HEK293 (cell line): ENCODE results near the gene LONRF2.

ENCODE experiments used
- CTCF ChIA-PET: fragments of 350-600 bp; formaldehyde crosslinking; extraction: SDS; loops from one replicate; lab custom pipeline; 2021; ENCODE audit warnings: antibody characterized with exemption; lab: Yijun Ruan, JAX
- POLR2A ChIA-PET: fragments of 300-600 bp; formaldehyde crosslinking; extraction: SDS; loops from one replicate; lab custom pipeline; 2020; ENCODE audit warnings: antibody characterized with exemption, inconsistent platforms; lab: Yijun Ruan, JAX
- H3K27ac ChIP-seq: fragments of 200-500 bp; sonication (Bioruptor generic); 2 replicates; pipeline ENCODE4 v1.5.1; 2014; ENCODE audit warnings: low read depth, low read length, control low read depth, inconsistent platforms; ENCODE audit errors: extremely low read depth
- H3K36me3 ChIP-seq, 2 experiments: fragments of 200-500 bp in 1 of 2; sonication (Bioruptor generic) in 1 of 2; 1 replicate in 1 of 2; 2 replicates in 1 of 2; pipeline ENCODE4 v1.5.1; 2014 to 2017; ENCODE audit warnings: inconsistent platforms in 2 of 2, low read length in 2 of 2; ENCODE audit not compliant: control insufficient read depth in 2 of 2, insufficient read depth in 1 of 2
- H3K4me1 ChIP-seq: fragments of 200-500 bp; sonication (Bioruptor generic); 2 replicates; pipeline ENCODE4 v1.5.1; 2014; ENCODE audit warnings: mild to moderate bottlenecking, low read length, inconsistent platforms; ENCODE audit not compliant: control insufficient read depth, insufficient read depth
- H3K4me3 ChIP-seq: 2 replicates; pipeline ENCODE4 v1.5.1; 2011; ENCODE audit warnings: low read depth, mild to moderate bottlenecking, control low read depth, low read length, moderate library complexity
- H3K9me3 ChIP-seq: fragments of 200-500 bp; sonication (Bioruptor generic); 2 replicates; pipeline ENCODE4 v1.5.1; 2014; ENCODE audit warnings: low read depth, low read length, inconsistent platforms; ENCODE audit not compliant: control insufficient read depth, insufficient read depth
- HOXA7 ChIP-seq: sonication (generic); formaldehyde crosslinking; IDR thresholded peaks from 2 replicates; pipeline ENCODE4 v1.8.1; 2022; ENCODE audit warnings: missing genetic modification reagents, borderline replicate concordance
- SP3 ChIP-seq: fragments of 450-650 bp; formaldehyde crosslinking; IDR thresholded peaks from 2 replicates; pipeline ENCODE4 v1.5.1; 2016; ENCODE audit warnings: missing biosample characterization, missing genetic modification characterization
- TRIM28 ChIP-seq: IDR thresholded peaks from 2 replicates; pipeline ENCODE4 v1.6.1; 2011; ENCODE audit warnings: low read length, control low read depth, borderline replicate concordance
- TSHZ1 ChIP-seq: fragments of 450-650 bp; formaldehyde crosslinking; IDR thresholded peaks from 2 replicates; pipeline ENCODE4 v1.5.1; 2016; ENCODE audit warnings: missing biosample characterization, missing genetic modification characterization, borderline replicate concordance
- ZBTB11 ChIP-seq: fragments of 450-650 bp; formaldehyde crosslinking; conservative IDR thresholded peaks from 2 replicates; pipeline ENCODE4 v1.5.1; 2016; ENCODE audit warnings: low read depth, missing biosample characterization, missing genetic modification characterization
- ZFP3 ChIP-seq: fragments of 450-650 bp; formaldehyde crosslinking; IDR thresholded peaks from 2 replicates; pipeline ENCODE4 v1.5.1; 2016; ENCODE audit warnings: low read depth, missing biosample characterization, missing genetic modification characterization
- ZNF16 ChIP-seq: fragments of 450-650 bp; formaldehyde crosslinking; IDR thresholded peaks from 2 replicates; pipeline ENCODE4 v1.5.1; 2016; ENCODE audit warnings: low read depth, missing biosample characterization, missing genetic modification characterization
- ZNF324 ChIP-seq: fragments of 450-650 bp; formaldehyde crosslinking; IDR thresholded peaks from 2 replicates; pipeline ENCODE4 v1.5.1; 2016; ENCODE audit warnings: missing biosample characterization, missing genetic modification characterization
- ZNF423 ChIP-seq: fragments of 450-650 bp; formaldehyde crosslinking; IDR thresholded peaks from 2 replicates; pipeline ENCODE4 v1.5.1; 2016; ENCODE audit warnings: missing biosample characterization, missing genetic modification characterization
- ZNF521 ChIP-seq: fragments of 450-650 bp; formaldehyde crosslinking; IDR thresholded peaks from 2 replicates; pipeline ENCODE4 v1.5.1; 2017; ENCODE audit warnings: missing biosample characterization, mild to moderate bottlenecking, missing genetic modification characterization
- ZSCAN23 ChIP-seq: fragments of 450-650 bp; formaldehyde crosslinking; IDR thresholded peaks from 2 replicates; pipeline ENCODE4 v1.5.1; 2016; ENCODE audit warnings: missing biosample characterization, missing genetic modification characterization
- TF ChIP-seq, protein P1 (sequence below): fragments of 450-650 bp; formaldehyde crosslinking; IDR thresholded peaks from 2 replicates; pipeline ENCODE4 v1.5.0; 2017; ENCODE audit warnings: missing biosample characterization, missing genetic modification characterization, borderline replicate concordance
- TF ChIP-seq, protein P2 (sequence below): fragments of 450-650 bp; formaldehyde crosslinking; IDR thresholded peaks from 2 replicates; pipeline ENCODE4 v1.5.1; 2016; ENCODE audit warnings: missing biosample characterization, missing genetic modification characterization

The LONRF2 gene

DNA sequence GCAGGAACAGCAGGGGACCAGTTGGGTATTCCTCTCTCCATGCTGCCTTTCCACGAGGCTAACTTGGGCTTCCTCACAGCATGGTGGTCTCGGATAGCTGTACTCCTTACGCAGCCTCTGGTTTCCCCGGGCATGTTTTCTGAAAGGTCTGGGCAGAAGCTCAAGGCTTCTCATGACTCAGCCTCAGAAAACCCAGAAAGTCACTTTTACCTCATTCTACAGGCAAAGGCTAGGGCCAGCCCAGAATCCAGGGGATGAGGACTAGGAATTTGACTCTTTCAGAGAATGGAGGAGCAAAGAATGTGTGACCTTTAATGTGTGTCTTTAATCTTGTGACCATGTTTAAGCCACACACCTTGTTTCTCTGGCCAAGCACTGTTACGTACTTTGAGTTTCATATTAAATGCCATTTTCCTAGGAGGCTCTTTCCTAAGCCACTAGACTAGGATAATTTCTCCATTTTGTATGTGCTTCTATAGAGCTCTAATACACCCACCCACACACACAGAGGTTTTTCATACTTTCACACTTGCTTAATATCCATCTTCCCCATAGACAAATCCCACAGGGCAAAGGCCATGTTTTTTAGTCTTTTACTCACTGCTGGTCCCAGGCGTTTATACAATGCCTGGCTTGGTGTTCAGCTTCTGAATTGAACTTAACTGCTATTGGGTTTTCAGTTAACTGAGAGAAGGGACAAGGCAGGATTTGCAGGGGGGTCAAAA is 77.3 kb downstream of the LONRF2 start:
- POLR2A ChIA-PET = interaction anchor here (0.9 kb wide), 1 partner anchor 198 kb away, joined by 4 read pairs; no protein-coding TSS in a partner anchor
- H3K4me1 ChIP-seq = no peaks in the 10 kb centered on the region
- H3K36me3 ChIP-seq = no peaks in the 10 kb centered on the region
- TF ChIP-seq TSHZ1 = no peak
- TF ChIP-seq, protein P1, sequence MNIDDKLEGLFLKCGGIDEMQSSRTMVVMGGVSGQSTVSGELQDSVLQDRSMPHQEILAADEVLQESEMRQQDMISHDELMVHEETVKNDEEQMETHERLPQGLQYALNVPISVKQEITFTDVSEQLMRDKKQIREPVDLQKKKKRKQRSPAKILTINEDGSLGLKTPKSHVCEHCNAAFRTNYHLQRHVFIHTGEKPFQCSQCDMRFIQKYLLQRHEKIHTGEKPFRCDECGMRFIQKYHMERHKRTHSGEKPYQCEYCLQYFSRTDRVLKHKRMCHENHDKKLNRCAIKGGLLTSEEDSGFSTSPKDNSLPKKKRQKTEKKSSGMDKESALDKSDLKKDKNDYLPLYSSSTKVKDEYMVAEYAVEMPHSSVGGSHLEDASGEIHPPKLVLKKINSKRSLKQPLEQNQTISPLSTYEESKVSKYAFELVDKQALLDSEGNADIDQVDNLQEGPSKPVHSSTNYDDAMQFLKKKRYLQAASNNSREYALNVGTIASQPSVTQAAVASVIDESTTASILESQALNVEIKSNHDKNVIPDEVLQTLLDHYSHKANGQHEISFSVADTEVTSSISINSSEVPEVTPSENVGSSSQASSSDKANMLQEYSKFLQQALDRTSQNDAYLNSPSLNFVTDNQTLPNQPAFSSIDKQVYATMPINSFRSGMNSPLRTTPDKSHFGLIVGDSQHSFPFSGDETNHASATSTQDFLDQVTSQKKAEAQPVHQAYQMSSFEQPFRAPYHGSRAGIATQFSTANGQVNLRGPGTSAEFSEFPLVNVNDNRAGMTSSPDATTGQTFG (tag by site-specific recombination) = no peak
- no peak for TF ChIP-seq ZNF423 (tag by site-specific recombination)
- TF ChIP-seq ZBTB11 (tag by site-specific recombination) = no peak
- TF ChIP-seq ZFP3 (tag by site-specific recombination) = no peak
- no peak for TF ChIP-seq ZNF16
- no peak for TF ChIP-seq SP3 (tag by site-specific recombination)
- no peak for TF ChIP-seq TRIM28
- TF ChIP-seq, protein P2, sequence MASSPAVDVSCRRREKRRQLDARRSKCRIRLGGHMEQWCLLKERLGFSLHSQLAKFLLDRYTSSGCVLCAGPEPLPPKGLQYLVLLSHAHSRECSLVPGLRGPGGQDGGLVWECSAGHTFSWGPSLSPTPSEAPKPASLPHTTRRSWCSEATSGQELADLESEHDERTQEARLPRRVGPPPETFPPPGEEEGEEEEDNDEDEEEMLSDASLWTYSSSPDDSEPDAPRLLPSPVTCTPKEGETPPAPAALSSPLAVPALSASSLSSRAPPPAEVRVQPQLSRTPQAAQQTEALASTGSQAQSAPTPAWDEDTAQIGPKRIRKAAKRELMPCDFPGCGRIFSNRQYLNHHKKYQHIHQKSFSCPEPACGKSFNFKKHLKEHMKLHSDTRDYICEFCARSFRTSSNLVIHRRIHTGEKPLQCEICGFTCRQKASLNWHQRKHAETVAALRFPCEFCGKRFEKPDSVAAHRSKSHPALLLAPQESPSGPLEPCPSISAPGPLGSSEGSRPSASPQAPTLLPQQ (tag by site-specific recombination) = no peak
- TF ChIP-seq ZNF324 (tag by site-specific recombination) = no peak
- no peak for TF ChIP-seq ZSCAN23 (tag by site-specific recombination)
- TF ChIP-seq HOXA7 (CRISPR knock-in tag) = no peak
- H3K27ac ChIP-seq = no peak overlapping the region
- H3K9me3 ChIP-seq = no peaks in the 10 kb centered on the region
- CTCF ChIA-PET = interaction anchor here (0.8 to 2.5 kb wide), 5 partner anchors 8 to 688 kb away, joined by 3 to 15 read pairs (median 6); no protein-coding TSS in a partner anchor
- no peak overlapping the region for H3K4me3 ChIP-seq

GRCh38 chr2:100243631-100244030 is 78.7 kb downstream of the LONRF2 start:
- ChIA-PET CTCF (interaction anchor here (1.6 to 2.4 kb wide), 3 partner anchors 17 to 686 kb away, joined by 7 to 12 read pairs (median 8); no protein-coding TSS in a partner anchor), POLR2A (no interaction called here)
- TF ChIP-seq ZNF521 (tag by site-specific recombination) = no peak
- Histone ChIP-seq H3K9me3 (no peaks in the 10 kb centered on the region), H3K4me3 (no peak overlapping the region), H3K27ac (no peak overlapping the region), H3K36me3 (no peaks in the 10 kb centered on the region), H3K4me1 (no peaks in the 10 kb centered on the region)
